Endothelial cell of umbilical vein (primary cell): Measurements from ENCODE around the gene DPY19L3.

Experiments
- CTCF ChIP-seq, 2 donors: IDR thresholded peaks; 1 replicate in 1 of 2; 2 replicates in 1 of 2; pipeline ENCODE4 v1.5.1; 2011; ENCODE audit warnings: low read length in 2 of 2, mild to moderate bottlenecking in 2 of 2, moderate library complexity in 2 of 2, control low read depth in 1 of 2, inconsistent platforms in 1 of 2, low read depth in 1 of 2; ENCODE audit not compliant: insufficient read depth in 1 of 2; ENCODE audit errors: extremely low read depth in 1 of 2
- EZH2 ChIP-seq: IDR thresholded peaks from 2 replicates; pipeline ENCODE4 v1.6.1; 2012; ENCODE audit warnings: borderline replicate concordance, low read depth, mild to moderate bottlenecking, moderate library complexity, low read length, inconsistent platforms; ENCODE audit not compliant: severe bottlenecking
- FOS ChIP-seq: IDR thresholded peaks from 2 replicates; pipeline ENCODE4 v1.6.1; 2011; ENCODE audit warnings: mild to moderate bottlenecking, low read length, moderate library complexity, borderline replicate concordance; ENCODE audit not compliant: insufficient read depth
- GATA2 ChIP-seq: IDR thresholded peaks from 2 replicates; pipeline ENCODE4 v1.7.0; 2011; ENCODE audit warnings: low read depth, mild to moderate bottlenecking, moderate library complexity, mixed read lengths, low read length; ENCODE audit not compliant: insufficient read length, insufficient read depth
- MYC ChIP-seq: IDR thresholded peaks from one replicate; pipeline ENCODE4 v1.6.1; 2011; ENCODE audit warnings: mild to moderate bottlenecking, low read depth, low read length
- POLR2A ChIP-seq: IDR thresholded peaks from 2 replicates; pipeline ENCODE4 v1.6.1; 2012; ENCODE audit warnings: low read depth, mild to moderate bottlenecking, control low read depth, low read length
- POLR2AphosphoS5 ChIP-seq: IDR thresholded peaks from 2 replicates; pipeline ENCODE4 v1.6.1; 2012; ENCODE audit warnings: low read depth, mild to moderate bottlenecking, control low read depth, low read length, moderate library complexity; ENCODE audit not compliant: insufficient read depth

- no peak for TF ChIP-seq CTCF (IDR thresholded peaks at IDR 0.05; ENCODE audit: extremely low read depth in 1 of 2, insufficient read depth in 1 of 2, low read depth in 1 of 2, low read length in 2 of 2)
- no peak for TF ChIP-seq POLR2A
- no peak for TF ChIP-seq EZH2
- no peak for TF ChIP-seq POLR2AphosphoS5
- TF ChIP-seq FOS: no peak
- no peak for TF ChIP-seq MYC
- no peak for TF ChIP-seq GATA2
Measured at GRCh38 chr19:32465176-32465575, 59.6 kb downstream of the DPY19L3 start.
